IMR-90 (cell line): Measurements from ENCODE around the gene ZNF611.

Experiments
- BHLHE40 ChIP-seq: fragments of 150-350 bp; IDR thresholded peaks from 2 replicates; pipeline ENCODE4 v1.6.1; 2016; ENCODE audit warnings: mild to moderate bottlenecking, low read depth, low read length
- CHD1 ChIP-seq: IDR thresholded peaks from 2 replicates; pipeline ENCODE4 v1.6.1; 2012; ENCODE audit warnings: low read depth, low read length, improper control_type of control experiment
- FOS ChIP-seq: fragments of 150-350 bp; IDR thresholded peaks from 2 replicates; pipeline ENCODE4 v1.6.1; 2016; ENCODE audit warnings: low read depth, low read length
- MAFK ChIP-seq: IDR thresholded peaks from 2 replicates; pipeline ENCODE4 v1.6.1; 2012; ENCODE audit warnings: low read depth, low read length, improper control_type of control experiment
- MXI1 ChIP-seq: IDR thresholded peaks from 2 replicates; pipeline ENCODE4 v1.6.1; 2012; ENCODE audit warnings: low read depth, mild to moderate bottlenecking, low read length, moderate library complexity, borderline replicate concordance
- NFE2L2 ChIP-seq: fragments of 150-350 bp; IDR thresholded peaks from 2 replicates; pipeline ENCODE4 v1.6.1; 2016; ENCODE audit warnings: low read depth, mild to moderate bottlenecking, low read length
- POLR2A ChIP-seq: IDR thresholded peaks from 2 replicates; pipeline ENCODE4 v1.6.1; 2012; ENCODE audit warnings: mild to moderate bottlenecking, low read depth, low read length
- RAD21 ChIP-seq: IDR thresholded peaks from 2 replicates; pipeline ENCODE4 v1.6.1; 2012; ENCODE audit warnings: low read length, improper control_type of control experiment
- RCOR1 ChIP-seq: IDR thresholded peaks from 2 replicates; pipeline ENCODE4 v1.6.1; 2012; ENCODE audit warnings: mild to moderate bottlenecking, low read length, improper control_type of control experiment; ENCODE audit not compliant: insufficient replicate concordance
- RFX5 ChIP-seq: IDR thresholded peaks from 2 replicates; pipeline ENCODE4 v1.8.0; 2012; ENCODE audit warnings: low read depth, mild to moderate bottlenecking, low read length, moderate library complexity
- TF ChIP-seq, protein P1 (sequence below): conservative IDR thresholded peaks from 2 replicates; pipeline ENCODE4 v1.5.1; 2012; ENCODE audit warnings: mild to moderate bottlenecking, low read depth, low read length, improper control_type of control experiment
- TF ChIP-seq, protein P2 (sequence below): fragments of 150-350 bp; IDR thresholded peaks from 2 replicates; pipeline ENCODE4 v1.6.1; 2017; ENCODE audit warnings: mild to moderate bottlenecking, antibody characterized with exemption, low read length, low read depth
- TF ChIP-seq, protein P3 (sequence below): fragments of 150-350 bp; IDR thresholded peaks from 2 replicates; pipeline ENCODE4 v1.6.1; 2016; ENCODE audit warnings: low read depth, mild to moderate bottlenecking, low read length, moderate library complexity, borderline replicate concordance

DNA sequence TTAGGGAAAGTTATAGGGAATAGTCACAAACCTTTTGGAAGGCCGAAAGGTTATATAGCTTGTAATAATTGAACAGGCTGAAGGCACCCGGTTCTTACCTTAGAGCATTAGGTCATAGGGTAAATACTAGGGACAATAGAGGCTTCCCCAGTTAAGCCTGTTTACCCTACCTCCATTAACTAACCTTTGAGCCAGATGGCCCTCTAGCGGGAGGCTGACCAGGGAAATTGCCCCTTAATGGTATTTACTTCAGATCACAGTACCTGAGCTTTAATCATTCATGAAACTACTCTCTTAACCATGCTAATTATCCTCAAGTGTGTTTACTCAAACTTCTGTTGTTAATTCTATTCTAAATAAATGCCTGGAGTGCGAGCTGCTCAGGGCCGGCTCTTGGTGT, 76.2 kb downstream of the ZNF611 start:
- TF ChIP-seq, protein P1, sequence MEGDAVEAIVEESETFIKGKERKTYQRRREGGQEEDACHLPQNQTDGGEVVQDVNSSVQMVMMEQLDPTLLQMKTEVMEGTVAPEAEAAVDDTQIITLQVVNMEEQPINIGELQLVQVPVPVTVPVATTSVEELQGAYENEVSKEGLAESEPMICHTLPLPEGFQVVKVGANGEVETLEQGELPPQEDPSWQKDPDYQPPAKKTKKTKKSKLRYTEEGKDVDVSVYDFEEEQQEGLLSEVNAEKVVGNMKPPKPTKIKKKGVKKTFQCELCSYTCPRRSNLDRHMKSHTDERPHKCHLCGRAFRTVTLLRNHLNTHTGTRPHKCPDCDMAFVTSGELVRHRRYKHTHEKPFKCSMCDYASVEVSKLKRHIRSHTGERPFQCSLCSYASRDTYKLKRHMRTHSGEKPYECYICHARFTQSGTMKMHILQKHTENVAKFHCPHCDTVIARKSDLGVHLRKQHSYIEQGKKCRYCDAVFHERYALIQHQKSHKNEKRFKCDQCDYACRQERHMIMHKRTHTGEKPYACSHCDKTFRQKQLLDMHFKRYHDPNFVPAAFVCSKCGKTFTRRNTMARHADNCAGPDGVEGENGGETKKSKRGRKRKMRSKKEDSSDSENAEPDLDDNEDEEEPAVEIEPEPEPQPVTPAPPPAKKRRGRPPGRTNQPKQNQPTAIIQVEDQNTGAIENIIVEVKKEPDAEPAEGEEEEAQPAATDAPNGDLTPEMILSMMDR: no peak
- TF ChIP-seq BHLHE40 (no peak), MXI1 (no peak), NFE2L2 (no peak), POLR2A (no peak), CHD1 (no peak), MAFK (no peak), RCOR1 (no peak), FOS (no peak), RFX5 (no peak), RAD21 (no peak)
- TF ChIP-seq, protein P2, sequence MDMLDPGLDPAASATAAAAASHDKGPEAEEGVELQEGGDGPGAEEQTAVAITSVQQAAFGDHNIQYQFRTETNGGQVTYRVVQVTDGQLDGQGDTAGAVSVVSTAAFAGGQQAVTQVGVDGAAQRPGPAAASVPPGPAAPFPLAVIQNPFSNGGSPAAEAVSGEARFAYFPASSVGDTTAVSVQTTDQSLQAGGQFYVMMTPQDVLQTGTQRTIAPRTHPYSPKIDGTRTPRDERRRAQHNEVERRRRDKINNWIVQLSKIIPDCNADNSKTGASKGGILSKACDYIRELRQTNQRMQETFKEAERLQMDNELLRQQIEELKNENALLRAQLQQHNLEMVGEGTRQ: no peak
- TF ChIP-seq, protein P3, sequence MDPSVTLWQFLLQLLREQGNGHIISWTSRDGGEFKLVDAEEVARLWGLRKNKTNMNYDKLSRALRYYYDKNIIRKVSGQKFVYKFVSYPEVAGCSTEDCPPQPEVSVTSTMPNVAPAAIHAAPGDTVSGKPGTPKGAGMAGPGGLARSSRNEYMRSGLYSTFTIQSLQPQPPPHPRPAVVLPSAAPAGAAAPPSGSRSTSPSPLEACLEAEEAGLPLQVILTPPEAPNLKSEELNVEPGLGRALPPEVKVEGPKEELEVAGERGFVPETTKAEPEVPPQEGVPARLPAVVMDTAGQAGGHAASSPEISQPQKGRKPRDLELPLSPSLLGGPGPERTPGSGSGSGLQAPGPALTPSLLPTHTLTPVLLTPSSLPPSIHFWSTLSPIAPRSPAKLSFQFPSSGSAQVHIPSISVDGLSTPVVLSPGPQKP: no peak
